ENCODE results near the gene DCANP1. TPM values are rescaled to one million over a fixed set of nuclear protein-coding genes. Genes with fewer than 3 reads are reported as not detected.
A peak's percentile ranks its signal among the peaks of the same experiment; 100 is the strongest.

DCANP1 gene
- total and polyA plus RNA-seq, 2 donors (not counting 1 experiment from before 2014, with no cell fraction given): not detected

DNA sequence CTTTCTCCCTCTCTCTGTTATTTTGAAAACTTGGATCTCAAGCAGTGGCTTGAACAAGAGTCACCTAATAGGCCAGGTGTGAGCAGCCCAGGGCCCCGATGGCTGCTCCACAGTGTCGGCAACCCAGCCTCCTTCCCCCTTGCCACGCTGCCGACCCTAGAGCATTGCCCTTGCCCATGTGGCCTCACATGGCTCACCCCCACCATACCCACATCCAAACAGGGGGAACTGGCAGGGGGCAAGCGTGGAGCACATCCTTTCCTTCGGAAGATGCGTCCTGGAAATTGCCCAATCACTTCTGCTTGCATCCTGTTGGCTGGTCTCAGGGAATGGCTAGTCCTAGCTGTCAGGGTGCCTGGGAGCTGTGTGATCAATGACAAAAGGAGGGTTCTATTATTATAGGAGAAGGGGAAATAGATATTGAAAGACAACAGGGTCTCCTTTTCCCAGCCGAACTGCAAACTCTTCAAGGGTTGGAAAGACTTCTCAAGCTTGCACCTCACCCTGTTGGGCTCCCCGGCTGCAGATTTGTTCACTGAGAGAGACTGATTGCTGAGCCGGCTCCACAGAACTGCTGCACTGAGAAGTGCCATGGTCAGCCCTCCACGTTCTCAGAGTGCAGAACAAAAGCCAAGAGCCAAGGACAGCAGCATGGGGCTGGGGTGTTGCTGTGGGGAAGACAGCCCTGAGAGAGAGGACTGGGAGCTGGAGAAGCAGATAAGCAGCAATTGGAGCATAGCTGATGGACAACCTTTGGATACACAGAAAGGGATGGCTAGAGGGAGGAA is 13.3 kb upstream of the DCANP1 start:
- Histone ChIP-seq H3K4me3 (replicated peaks in 1 of 4; ENCODE audit: control extremely low read depth in 1 of 4, insufficient read depth in 1 of 4, low read depth in 3 of 4, low read length in 4 of 4) (no peak overlapping the region), H3K4me2 (ENCODE audit: extremely low read depth, insufficient read depth, low read length) (no peak overlapping the region), H3K27me3 (ENCODE audit: control insufficient read depth, insufficient read depth, low read length) (peaks cover 21% of the 10 kb centered on the region), H3K79me2 (ENCODE audit: control insufficient read depth, insufficient read depth, low read length) (no peaks in the 10 kb centered on the region), H3K36me3 (ENCODE audit: control insufficient read depth, insufficient read depth, low read length) (no peaks in the 10 kb centered on the region), H4K20me1 (ENCODE audit: control insufficient read depth, extremely low read depth, insufficient read depth, low read length) (no peaks in the 10 kb centered on the region), H3K9me3 (ENCODE audit: control insufficient read depth, insufficient read depth, low read depth, low read length) (no peaks in the 10 kb centered on the region), H3K9ac (ENCODE audit: insufficient read depth, low read length) (no peak overlapping the region), H3K4me1 (ENCODE audit: control insufficient read depth, extremely low read depth, insufficient read depth, low read length) (peaks cover 7% of the 10 kb centered on the region), H2AFZ (ENCODE audit: low read length) (no peak overlapping the region), H3K27ac (ENCODE audit: insufficient read depth, low read length) (no peak overlapping the region)
- DNase-seq (ENCODE audit: low read depth in 2 of 2): no peak
- no peak for TF ChIP-seq EZH2 (IDR thresholded peaks at IDR 0.05; ENCODE audit: low read length, missing control alignments)
- TF ChIP-seq, protein P1, sequence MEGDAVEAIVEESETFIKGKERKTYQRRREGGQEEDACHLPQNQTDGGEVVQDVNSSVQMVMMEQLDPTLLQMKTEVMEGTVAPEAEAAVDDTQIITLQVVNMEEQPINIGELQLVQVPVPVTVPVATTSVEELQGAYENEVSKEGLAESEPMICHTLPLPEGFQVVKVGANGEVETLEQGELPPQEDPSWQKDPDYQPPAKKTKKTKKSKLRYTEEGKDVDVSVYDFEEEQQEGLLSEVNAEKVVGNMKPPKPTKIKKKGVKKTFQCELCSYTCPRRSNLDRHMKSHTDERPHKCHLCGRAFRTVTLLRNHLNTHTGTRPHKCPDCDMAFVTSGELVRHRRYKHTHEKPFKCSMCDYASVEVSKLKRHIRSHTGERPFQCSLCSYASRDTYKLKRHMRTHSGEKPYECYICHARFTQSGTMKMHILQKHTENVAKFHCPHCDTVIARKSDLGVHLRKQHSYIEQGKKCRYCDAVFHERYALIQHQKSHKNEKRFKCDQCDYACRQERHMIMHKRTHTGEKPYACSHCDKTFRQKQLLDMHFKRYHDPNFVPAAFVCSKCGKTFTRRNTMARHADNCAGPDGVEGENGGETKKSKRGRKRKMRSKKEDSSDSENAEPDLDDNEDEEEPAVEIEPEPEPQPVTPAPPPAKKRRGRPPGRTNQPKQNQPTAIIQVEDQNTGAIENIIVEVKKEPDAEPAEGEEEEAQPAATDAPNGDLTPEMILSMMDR (conservative IDR thresholded peaks at IDR 0.05 in 1 of 2, IDR thresholded peaks at IDR 0.05 in 1 of 2; ENCODE audit: low read depth in 1 of 2, low read length in 2 of 2): no peak

DNA sequence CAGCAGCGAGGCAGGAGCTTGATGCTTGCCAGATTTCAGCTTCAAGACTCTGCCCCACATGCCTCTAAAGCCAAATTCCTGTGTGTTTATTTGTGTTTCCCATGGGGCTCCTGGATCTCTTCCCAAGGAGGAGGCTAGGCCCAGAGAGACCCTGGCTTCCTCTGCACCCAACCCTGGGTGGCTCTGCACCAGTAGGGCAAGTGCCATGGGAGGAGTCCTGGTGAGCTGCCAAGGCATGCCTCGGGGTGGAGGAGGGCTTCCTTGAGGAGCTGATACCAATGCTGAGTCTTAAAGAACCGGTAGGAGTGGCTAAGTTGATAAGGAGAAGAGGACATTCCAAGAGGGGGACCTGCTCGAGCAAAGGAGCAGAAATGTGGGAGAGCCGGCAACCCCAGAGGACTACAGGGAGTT is 11.8 kb upstream of the DCANP1 start:
- H3K4me3 ChIP-seq (replicated peaks in 1 of 4; ENCODE audit: control extremely low read depth in 1 of 4, insufficient read depth in 1 of 4, low read depth in 3 of 4, low read length in 4 of 4): no peak overlapping the region
- no peaks in the 10 kb centered on the region for H3K79me2 ChIP-seq (ENCODE audit: control insufficient read depth, insufficient read depth, low read length)
- no peak overlapping the region for H2AFZ ChIP-seq (ENCODE audit: low read length)
- H3K27me3 ChIP-seq (ENCODE audit: control insufficient read depth, insufficient read depth, low read length): peaks cover 18% of the 10 kb centered on the region
- peaks cover 7% of the 10 kb centered on the region for H3K4me1 ChIP-seq (ENCODE audit: control insufficient read depth, extremely low read depth, insufficient read depth, low read length)
- H3K4me2 ChIP-seq (ENCODE audit: extremely low read depth, insufficient read depth, low read length): peak overlapping the region; percentile 25
- H3K36me3 ChIP-seq (ENCODE audit: control insufficient read depth, insufficient read depth, low read length): no peaks in the 10 kb centered on the region
- H3K27ac ChIP-seq (ENCODE audit: insufficient read depth, low read length): no peak overlapping the region
- no peaks in the 10 kb centered on the region for H4K20me1 ChIP-seq (ENCODE audit: control insufficient read depth, extremely low read depth, insufficient read depth, low read length)
- TF ChIP-seq, protein P1 (conservative IDR thresholded peaks at IDR 0.05 in 1 of 2, IDR thresholded peaks at IDR 0.05 in 1 of 2; ENCODE audit: low read depth in 1 of 2, low read length in 2 of 2): no peak
- TF ChIP-seq EZH2 (IDR thresholded peaks at IDR 0.05; ENCODE audit: low read length, missing control alignments): no peak
- peak; percentile 58 to 67 for DNase-seq (ENCODE audit: low read depth in 2 of 2)
- H3K9me3 ChIP-seq (ENCODE audit: control insufficient read depth, insufficient read depth, low read depth, low read length): no peaks in the 10 kb centered on the region
- no peak overlapping the region for H3K9ac ChIP-seq (ENCODE audit: insufficient read depth, low read length)

DNA sequence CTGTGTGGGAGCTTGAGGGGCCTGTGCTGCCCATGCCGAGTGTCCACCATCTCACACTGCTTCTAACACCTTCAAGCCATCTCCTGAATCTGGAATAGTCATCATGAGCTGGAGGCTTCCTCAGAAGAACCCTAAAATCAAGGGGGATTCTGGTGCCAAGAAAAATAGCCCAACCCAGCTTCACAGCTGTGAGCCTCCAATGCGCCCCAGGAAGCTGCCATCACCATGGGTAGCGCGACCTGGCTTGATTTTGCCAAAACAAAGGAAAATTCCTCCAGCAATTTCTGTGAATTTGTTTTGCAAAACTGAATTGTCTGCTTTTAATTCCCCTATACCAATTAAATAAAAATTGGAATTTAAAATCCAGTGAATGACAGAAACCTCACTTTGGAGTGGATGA is 11.2 kb upstream of the DCANP1 start:
- Histone ChIP-seq H3K4me2 (ENCODE audit: extremely low read depth, insufficient read depth, low read length) (no peak overlapping the region), H3K27me3 (ENCODE audit: control insufficient read depth, insufficient read depth, low read length) (peaks cover 13% of the 10 kb centered on the region), H3K27ac (ENCODE audit: insufficient read depth, low read length) (no peak overlapping the region), H3K4me3 (replicated peaks in 1 of 4; ENCODE audit: control extremely low read depth in 1 of 4, insufficient read depth in 1 of 4, low read depth in 3 of 4, low read length in 4 of 4) (no peak overlapping the region), H3K9me3 (ENCODE audit: control insufficient read depth, insufficient read depth, low read depth, low read length) (no peaks in the 10 kb centered on the region), H3K79me2 (ENCODE audit: control insufficient read depth, insufficient read depth, low read length) (no peaks in the 10 kb centered on the region), H3K36me3 (ENCODE audit: control insufficient read depth, insufficient read depth, low read length) (no peaks in the 10 kb centered on the region), H2AFZ (ENCODE audit: low read length) (no peak overlapping the region), H3K4me1 (ENCODE audit: control insufficient read depth, extremely low read depth, insufficient read depth, low read length) (peaks cover 7% of the 10 kb centered on the region), H3K9ac (ENCODE audit: insufficient read depth, low read length) (no peak overlapping the region), H4K20me1 (ENCODE audit: control insufficient read depth, extremely low read depth, insufficient read depth, low read length) (no peaks in the 10 kb centered on the region)
- TF ChIP-seq, protein P1 (conservative IDR thresholded peaks at IDR 0.05 in 1 of 2, IDR thresholded peaks at IDR 0.05 in 1 of 2; ENCODE audit: low read depth in 1 of 2, low read length in 2 of 2): no peak
- TF ChIP-seq EZH2 (IDR thresholded peaks at IDR 0.05; ENCODE audit: low read length, missing control alignments): no peak
- no peak for DNase-seq (ENCODE audit: low read depth in 2 of 2)

Data from fibroblast of lung (primary cell).